Stimulated activated CD4-positive, alpha-beta T cell treated with anti-CD3 and anti-CD28 coated beads, Interleukin-4, amount 100 ng/mL, for 48 hours (primary cell): Measurements from ENCODE around the gene DNER.

Experiments used
- DNase-seq, 2 donors: peaks; one replicate each; pipeline ENCODE4 v3.0.0-alpha.2; 2020; ENCODE audit warnings: low read depth in 2 of 2

The DNER gene

DNA sequence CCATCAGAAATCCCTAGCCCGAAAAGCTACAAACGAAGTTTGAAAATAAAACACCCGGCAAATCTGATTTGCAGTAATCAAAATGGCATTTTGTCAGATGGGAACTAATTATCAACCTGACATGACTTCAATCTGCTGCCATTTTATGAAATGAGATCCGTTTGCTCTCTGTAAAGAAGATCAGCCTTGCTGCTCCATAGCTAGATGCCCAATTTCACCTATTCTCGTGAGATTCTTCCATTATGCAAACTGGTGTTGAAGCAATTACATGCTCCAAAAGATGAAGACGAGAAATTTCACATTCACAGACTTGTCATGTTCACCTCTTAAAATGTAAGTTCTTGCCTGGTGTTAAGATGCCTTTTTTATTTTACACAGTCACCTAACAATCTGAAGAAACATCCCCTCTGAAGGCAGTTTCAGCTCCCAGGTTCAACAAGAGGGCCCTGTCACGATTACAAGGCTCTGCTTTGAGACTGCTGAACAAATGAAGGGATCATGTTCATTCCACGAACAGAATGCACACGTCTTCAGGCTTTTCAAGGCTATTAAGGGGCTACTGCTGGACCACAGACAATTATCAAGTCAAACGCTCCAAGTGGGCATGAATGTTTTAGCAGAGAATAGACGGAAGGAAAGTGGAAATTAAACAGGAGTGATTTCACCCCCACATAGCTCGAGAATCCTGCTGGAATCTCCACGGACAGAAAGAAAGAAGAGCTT lies 270.6 kb downstream of the DNER start:
- DNase-seq: no peak

GRCh38 chr2:229443141-229443540 lies 271.2 kb downstream of the DNER start:
- DNase-seq: no peak

DNA sequence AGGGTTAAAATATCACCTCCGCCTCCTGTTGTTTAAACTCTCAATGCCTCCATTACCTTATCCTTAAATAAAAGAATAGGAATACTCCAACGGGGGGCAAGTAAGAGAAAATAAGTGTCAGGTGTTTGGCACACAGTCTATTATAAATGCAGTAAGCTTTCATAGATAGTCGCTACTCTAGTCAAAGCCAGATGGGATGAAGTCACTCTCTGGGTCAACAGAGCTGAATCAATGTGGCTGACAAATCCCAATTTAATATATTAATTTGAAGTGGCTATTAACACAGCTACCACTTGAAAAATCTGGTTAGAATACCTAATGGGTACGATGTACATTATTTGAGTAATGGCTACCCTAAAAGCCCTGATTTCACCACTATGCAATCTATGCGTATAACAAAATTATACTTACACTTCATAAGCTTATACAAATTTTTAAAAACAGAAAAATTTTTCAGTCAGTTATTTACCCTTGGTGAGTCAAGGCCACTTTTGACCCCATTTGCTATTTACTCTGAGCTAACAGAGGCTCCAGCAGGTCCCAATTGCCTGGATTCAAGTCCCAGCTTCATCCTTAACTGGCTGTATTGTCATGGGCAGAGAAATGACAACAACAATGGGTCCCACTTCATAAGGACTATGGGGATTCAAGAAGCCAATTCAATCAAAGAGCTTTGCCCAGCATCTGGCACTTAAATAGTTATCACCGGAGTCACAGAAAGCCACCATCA lies 275.8 kb downstream of the DNER start:
- no peak for DNase-seq

GRCh38 chr2:229437467-229437866 lies 276.9 kb downstream of the DNER start:
- no peak for DNase-seq

DNA sequence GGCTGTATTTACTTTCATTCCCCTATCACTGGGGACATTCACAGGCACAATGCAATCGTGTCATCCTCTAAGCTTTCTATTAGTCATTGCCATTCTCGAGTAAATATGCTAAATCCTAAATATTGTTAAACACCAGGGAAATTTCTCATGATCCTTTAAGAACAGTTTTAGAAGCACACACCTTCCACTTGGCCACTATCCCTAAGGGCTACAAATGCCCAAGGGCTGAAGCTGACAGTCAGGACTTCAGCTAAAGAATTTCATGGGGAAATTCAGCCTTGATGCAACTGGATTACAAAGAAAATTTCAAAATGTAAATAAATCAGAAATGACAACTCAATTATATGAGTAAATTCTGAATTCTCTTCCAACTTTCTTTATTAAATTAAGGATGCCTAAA lies 280.2 kb downstream of the DNER start:
- DNase-seq: no peak

- no peak for DNase-seq
Measured at GRCh38 chr2:229433351-229433750, 281.0 kb downstream of the DNER start.

- DNase-seq: no peak
Measured at GRCh38 chr2:229431327-229431954, 282.9 kb downstream of the DNER start.

DNA sequence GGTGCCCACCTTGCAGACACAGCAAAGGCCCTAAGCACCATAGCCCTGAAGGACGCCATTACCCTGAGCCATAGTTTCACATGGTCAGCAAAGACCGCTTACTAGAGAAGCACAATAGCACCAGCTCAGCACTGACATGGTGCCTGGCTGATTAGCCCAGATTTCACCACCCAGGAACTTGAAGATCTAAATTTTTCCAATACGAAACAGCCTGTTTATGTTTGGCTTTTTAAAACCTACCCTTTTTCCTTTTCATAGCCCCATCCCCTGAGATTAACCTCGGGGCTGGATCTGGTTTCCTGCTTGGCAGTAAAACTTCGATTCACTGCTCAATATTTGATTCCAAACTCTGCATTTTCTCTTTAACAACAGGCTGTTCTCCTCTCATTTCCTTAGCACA lies 284.8 kb downstream of the DNER start:
- no peak for DNase-seq

DNA sequence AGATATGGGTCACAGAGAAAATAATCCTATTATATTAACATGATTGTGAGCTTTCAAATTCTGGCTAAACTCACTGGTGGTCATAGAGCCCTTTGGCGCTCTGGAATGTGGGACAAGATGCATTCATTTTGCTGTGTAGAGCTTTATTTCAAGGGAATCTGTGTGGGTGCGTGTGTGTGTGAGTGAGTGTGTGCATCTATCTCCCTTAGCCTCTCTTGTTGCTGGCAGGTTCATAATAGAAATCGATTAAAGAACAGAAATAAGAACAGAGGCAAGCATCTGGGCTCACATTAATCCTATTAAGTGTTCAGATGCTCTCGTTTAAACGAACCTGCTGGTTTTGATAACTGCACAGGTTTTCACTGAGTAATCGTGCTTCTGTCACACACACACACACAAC lies 287.9 kb downstream of the DNER start:
- no peak for DNase-seq

GRCh38 chr2:229425598-229425997 lies 288.8 kb downstream of the DNER start:
- DNase-seq: no peak

GRCh38 chr2:229422063-229422462 lies 292.3 kb downstream of the DNER start:
- DNase-seq: no peak

DNA sequence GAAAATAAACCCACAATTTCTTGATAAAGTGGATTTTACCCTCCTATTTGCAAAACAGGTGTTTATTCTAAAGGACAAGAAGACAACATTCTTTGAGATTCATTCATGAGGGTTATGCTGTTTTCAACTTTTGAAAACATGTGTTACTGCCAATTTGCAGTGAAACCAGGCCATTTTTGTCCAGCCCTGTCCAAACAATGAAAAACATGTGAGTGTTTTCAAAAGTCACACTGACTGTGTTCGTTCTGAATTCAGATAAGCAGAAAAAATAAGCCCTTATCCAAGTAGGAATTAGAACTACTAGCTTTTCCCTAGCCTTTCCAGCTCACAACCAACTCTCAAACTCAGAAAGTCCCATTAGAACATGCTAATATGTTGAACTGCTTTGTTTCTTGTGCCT lies 295.2 kb downstream of the DNER start:
- no peak for DNase-seq

GRCh38 chr2:229417916-229418315 lies 296.4 kb downstream of the DNER start:
- no peak for DNase-seq

DNA sequence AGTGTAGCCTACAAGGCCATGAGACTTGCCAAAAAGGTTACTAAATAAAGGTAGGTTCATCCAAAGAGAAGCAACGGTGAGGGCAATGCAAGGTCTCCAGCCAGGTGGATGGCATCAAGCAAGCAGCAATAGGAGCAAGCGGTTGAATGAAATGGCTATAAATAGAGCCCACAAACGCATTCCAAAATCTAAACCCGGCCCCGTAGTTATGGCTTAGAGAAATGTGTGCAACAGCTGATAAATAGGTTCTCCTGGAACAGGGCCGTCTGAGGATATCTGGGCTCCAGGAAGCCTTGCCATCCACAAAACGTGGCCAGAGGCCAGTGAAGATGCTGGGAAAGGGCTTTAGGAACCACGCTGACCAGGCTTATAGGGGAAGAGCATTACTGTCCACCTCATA lies 297.2 kb downstream of the DNER start:
- no peak for DNase-seq

DNA sequence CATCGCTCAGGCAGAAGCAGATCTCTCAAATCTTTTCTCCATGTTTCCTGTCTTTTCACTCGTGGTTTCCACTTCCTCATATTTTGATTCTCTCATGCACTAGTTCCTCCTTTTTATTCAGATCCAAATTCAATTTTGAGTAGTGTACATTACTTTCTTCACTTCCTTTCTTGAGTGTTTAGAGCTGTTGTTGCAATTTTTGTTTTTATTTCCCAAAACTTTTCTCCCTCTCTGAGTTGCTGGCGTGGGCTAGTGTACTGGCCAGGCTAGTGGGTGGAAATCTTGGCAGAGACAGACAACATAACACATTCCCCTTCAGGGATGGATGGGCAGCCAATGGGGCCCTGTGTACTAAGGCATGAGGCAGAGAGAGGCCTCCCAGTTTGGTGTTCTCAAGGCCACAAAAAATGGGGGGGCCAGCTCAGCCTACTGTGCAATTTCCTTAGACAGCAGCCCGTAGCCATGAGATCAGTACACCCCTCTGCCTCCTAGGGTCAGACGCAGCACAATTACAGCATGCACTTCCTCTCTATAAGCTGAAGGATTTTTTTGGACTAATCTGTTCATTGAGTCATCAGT lies 298.1 kb downstream of the DNER start:
- no peak for DNase-seq

GRCh38 chr2:229414631-229415030 lies 299.7 kb downstream of the DNER start:
- no peak for DNase-seq

- no peak for DNase-seq
Measured at GRCh38 chr2:229412686-229413085, 301.7 kb downstream of the DNER start.

DNA sequence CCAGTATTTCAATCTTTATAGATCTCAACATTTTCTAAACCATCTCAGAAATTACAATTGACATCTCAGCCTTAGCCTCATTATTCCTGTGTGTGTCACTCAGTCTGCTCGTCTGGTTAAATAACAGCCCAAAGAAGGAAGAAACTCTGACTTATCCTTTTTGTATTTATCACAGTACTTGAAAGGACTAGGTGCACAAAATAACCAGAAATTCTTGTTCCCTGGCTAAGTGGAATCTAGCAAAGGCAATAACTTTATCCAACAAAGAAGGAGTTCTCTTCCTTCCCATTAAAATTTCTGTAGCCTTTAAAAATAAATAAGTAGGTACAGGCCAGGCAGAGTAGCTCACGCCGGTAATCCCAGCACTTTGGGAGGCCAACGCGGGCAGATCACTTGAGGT lies 303.4 kb downstream of the DNER start:
- DNase-seq: no peak

DNA sequence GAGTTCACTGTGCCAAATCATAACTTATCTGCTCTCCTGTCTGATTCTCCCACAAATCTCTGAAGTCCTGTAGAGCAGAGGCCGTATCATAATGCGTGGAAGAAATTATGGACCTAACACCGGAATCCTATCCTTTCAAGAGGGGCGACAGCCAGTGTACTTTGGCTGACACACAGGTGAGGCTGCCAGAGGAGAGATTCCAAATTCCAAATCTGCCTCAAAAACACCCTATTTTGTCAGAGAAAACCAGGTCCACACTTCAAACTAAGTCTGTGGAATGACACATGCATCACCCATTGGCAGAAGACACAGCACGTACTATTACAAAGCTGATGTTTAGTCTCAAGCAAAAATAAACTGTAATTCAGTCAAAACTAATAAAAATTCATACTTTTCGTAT lies 304.1 kb downstream of the DNER start:
- no peak for DNase-seq

DNA sequence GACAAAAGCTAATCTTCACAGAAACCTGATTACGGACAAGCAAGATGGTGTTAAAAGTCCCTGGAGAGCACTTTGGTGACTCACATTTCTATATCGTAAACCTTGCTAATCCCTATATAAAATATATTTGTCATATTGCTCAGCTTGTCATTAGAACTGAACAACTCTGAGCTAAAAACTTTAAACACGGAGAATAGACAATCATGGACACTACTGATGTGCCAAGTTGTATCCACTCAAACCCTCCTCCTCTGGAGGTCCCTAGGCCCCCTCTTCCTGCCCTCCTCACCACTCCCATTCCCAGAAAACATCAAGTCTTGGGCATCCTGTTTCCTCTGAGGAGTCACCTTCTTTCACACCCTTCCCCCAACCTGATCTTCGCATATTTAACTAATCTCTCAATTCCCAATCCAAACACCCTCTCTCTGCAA lies 304.6 kb downstream of the DNER start:
- no peak for DNase-seq

GRCh38 chr2:229408962-229409361 lies 305.4 kb downstream of the DNER start:
- no peak for DNase-seq

GRCh38 chr2:229408356-229408755 lies 306.0 kb downstream of the DNER start:
- DNase-seq: no peak

DNA sequence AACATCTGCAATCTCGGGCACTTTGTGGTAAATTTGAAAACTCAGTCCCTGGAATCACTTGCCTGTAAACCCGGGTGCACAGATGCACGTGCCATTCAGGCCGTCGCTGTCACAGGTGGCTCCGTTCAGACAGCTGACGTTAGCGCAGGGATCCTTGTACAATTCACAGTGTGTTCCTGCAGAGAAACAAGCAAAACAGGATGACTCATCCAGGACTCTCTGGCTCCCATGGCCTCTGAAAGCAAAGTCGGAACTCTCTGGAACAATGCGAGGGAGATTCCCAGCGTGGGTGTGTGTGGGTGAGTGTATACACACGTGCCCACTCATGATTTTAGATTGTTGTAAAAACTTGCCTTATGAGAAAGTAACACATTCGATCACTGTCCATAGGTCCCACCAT lies 307.2 kb downstream of the DNER start:
- no peak for DNase-seq
